Measurements from ENCODE around the gene IQCK.

DNA sequence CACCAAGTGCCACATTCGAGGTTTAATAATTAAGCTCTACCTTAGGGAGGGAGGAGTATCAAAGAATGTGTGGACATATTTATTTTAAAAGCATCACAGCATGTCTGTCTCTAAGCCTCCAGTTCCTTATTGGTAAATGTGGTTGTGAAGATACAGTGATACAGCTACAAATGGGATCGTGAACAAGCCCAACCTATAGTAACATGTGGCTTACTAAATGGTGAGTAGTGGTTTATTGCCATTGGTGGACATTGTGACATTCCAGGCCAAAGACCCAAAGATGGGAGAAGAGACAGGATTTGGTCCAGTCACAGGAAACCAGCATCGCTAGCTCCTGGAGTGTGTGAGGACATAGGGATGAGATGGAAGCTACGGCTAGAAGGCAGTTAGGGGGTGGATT, 51.2 kb downstream of the IQCK start:
- TF ChIP-seq, protein P1, sequence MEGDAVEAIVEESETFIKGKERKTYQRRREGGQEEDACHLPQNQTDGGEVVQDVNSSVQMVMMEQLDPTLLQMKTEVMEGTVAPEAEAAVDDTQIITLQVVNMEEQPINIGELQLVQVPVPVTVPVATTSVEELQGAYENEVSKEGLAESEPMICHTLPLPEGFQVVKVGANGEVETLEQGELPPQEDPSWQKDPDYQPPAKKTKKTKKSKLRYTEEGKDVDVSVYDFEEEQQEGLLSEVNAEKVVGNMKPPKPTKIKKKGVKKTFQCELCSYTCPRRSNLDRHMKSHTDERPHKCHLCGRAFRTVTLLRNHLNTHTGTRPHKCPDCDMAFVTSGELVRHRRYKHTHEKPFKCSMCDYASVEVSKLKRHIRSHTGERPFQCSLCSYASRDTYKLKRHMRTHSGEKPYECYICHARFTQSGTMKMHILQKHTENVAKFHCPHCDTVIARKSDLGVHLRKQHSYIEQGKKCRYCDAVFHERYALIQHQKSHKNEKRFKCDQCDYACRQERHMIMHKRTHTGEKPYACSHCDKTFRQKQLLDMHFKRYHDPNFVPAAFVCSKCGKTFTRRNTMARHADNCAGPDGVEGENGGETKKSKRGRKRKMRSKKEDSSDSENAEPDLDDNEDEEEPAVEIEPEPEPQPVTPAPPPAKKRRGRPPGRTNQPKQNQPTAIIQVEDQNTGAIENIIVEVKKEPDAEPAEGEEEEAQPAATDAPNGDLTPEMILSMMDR (IDR thresholded peaks at IDR 0.05) = no peak
- no peak for TF ChIP-seq POLR2A (IDR thresholded peaks at IDR 0.05)

Data from heart left ventricle (tissue), 13 donors.